ENCODE results near the gene CSAD. TPM values are rescaled to one million over a fixed set of nuclear protein-coding genes. Genes with fewer than 3 reads are reported as not detected.

The CSAD gene
- total and polyA plus RNA-seq, 2 donors (not counting 3 experiments of a cell fraction or from before 2014, with no cell fraction given): 21.1 to 24.4 TPM

DNA sequence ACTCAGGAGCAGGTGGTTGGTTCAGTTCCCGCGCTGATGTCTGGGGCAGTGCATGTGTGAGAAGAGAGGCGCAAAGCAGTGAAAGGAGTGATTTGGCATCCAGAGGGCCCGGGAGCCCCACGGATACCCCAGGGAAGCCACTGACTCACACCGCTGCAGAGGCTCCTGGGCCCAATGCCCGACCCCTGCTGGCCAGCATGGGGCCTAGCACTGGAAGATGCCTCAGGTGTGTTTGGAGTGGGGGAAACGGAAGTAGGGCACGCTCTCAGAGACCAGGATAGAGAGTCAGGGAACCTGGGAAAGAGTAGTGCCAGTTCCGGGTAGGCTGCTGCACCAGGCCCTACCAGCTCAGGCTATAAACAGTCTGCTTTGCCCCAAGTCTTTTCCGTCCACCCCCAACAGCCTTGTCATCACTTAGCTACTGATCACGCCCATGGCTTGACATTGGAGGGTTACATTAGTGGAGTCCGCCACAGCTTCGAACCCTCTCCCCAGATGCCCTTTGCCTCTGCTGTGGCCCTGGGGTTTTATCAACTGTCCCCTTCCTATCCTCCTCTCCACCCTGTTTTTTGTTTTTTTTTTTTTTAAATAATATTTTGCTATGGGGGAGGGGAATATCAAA, 9.5 kb upstream of the CSAD start:
- Histone ChIP-seq H3K9ac (replicated peaks; ENCODE audit: extremely low read depth, insufficient read depth, low read length) (no peak overlapping the region), H3K9me3 (replicated peaks; ENCODE audit: control insufficient read depth, insufficient read depth, low read length) (no peaks in the 10 kb centered on the region), H3K9me1 (replicated peaks; ENCODE audit: control insufficient read depth, extremely low read depth, insufficient read depth, low read length) (no peaks in the 10 kb centered on the region), H3K4me3 (replicated peaks in 1 of 3; ENCODE audit: insufficient read depth in 1 of 3, low read depth in 1 of 3, low read length in 3 of 3) (no peak overlapping the region), H3K27me3 (ENCODE audit: control insufficient read depth in 2 of 2, insufficient read depth in 2 of 2, low read length in 2 of 2) (no peaks in the 10 kb centered on the region), H4K20me1 (replicated peaks; ENCODE audit: control insufficient read depth, extremely low read depth, insufficient read depth, low read length) (no peaks in the 10 kb centered on the region), H3K79me2 (ENCODE audit: control insufficient read depth, insufficient read depth, low read length) (no peaks in the 10 kb centered on the region), H3K4me1 (ENCODE audit: control insufficient read depth, extremely low read depth, insufficient read depth, low read length) (peaks cover 4% of the 10 kb centered on the region), H3K4me2 (ENCODE audit: insufficient read depth, low read length) (no peak overlapping the region), H3K36me3 (ENCODE audit: control insufficient read depth in 2 of 2, extremely low read depth in 1 of 2, insufficient read depth in 2 of 2, low read length in 2 of 2) (peaks cover 22 to 28% of the 10 kb centered on the region in 2 experiments), H2AFZ (ENCODE audit: low read depth, low read length) (no peak overlapping the region), H3K27ac (ENCODE audit: insufficient read depth, low read depth, low read length) (no peak overlapping the region)
- FAIRE-seq (peak; percentile 68), DNase-seq (ENCODE audit: low read depth, low spot score) (peak; percentile 49)
- ChIA-PET POLR2A (interaction anchor here (1.0 kb wide), 1 partner anchor 124 kb away, joined by 4 read pairs; no protein-coding TSS in a partner anchor), CTCF (interaction anchor here (1.0 to 7.2 kb wide), 12 partner anchors 9 to 124 kb away, joined by 3 to 102 read pairs (median 7); partner anchors contain the start of genes CSAD, SOAT2, SPRYD3 and ZNF740)
- BruUV-seq (replicated peaks): no TSS peak
- intact Hi-C loops (cut with micrococcal nuclease) (loop anchor here (1.0 kb wide), 1 partner anchor 31 kb away; no protein-coding TSS in a partner anchor), dilution Hi-C loops (cut with MboI; ENCODE audit: extremely low pct_ligation_motif_present, low sequenced_read_pairs) (no loop called here)
- no peak for TF ChIP-seq FOS (IDR thresholded peaks at IDR 0.05; ENCODE audit: borderline replicate concordance, insufficient read depth, low read length)
- no peak for TF ChIP-seq JUN (IDR thresholded peaks at IDR 0.05; ENCODE audit: borderline replicate concordance, insufficient read depth, insufficient read length, low read depth)
- TF ChIP-seq GATA2 (IDR thresholded peaks at IDR 0.05; ENCODE audit: insufficient read depth, insufficient read length, low read depth, low read length): no peak
- no peak for TF ChIP-seq EZH2 (IDR thresholded peaks at IDR 0.05; ENCODE audit: borderline replicate concordance, low read depth, low read length, severe bottlenecking)
- TF ChIP-seq, protein P1, sequence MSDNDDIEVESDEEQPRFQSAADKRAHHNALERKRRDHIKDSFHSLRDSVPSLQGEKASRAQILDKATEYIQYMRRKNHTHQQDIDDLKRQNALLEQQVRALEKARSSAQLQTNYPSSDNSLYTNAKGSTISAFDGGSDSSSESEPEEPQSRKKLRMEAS (IDR thresholded peaks at IDR 0.05; ENCODE audit: insufficient read depth, insufficient read length): no peak
- TF ChIP-seq POLR2AphosphoS5 (IDR thresholded peaks at IDR 0.05; ENCODE audit: insufficient read depth, low read depth, low read length): peak; percentile 27
- TF ChIP-seq, protein P2, sequence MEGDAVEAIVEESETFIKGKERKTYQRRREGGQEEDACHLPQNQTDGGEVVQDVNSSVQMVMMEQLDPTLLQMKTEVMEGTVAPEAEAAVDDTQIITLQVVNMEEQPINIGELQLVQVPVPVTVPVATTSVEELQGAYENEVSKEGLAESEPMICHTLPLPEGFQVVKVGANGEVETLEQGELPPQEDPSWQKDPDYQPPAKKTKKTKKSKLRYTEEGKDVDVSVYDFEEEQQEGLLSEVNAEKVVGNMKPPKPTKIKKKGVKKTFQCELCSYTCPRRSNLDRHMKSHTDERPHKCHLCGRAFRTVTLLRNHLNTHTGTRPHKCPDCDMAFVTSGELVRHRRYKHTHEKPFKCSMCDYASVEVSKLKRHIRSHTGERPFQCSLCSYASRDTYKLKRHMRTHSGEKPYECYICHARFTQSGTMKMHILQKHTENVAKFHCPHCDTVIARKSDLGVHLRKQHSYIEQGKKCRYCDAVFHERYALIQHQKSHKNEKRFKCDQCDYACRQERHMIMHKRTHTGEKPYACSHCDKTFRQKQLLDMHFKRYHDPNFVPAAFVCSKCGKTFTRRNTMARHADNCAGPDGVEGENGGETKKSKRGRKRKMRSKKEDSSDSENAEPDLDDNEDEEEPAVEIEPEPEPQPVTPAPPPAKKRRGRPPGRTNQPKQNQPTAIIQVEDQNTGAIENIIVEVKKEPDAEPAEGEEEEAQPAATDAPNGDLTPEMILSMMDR (IDR thresholded peaks at IDR 0.05; ENCODE audit: extremely low read depth in 1 of 2, insufficient read depth in 1 of 2, low read depth in 1 of 2, low read length in 2 of 2): peak; percentile 73 to 86
- no peak for TF ChIP-seq POLR2A (IDR thresholded peaks at IDR 0.05; ENCODE audit: low read depth, low read length)
- TF ChIP-seq MYC (IDR thresholded peaks at IDR 0.05; ENCODE audit: low read depth, low read length): no peak

Measured in endothelial cell of umbilical vein (primary cell).